ENCODE results near the gene CACTIN.

DNA sequence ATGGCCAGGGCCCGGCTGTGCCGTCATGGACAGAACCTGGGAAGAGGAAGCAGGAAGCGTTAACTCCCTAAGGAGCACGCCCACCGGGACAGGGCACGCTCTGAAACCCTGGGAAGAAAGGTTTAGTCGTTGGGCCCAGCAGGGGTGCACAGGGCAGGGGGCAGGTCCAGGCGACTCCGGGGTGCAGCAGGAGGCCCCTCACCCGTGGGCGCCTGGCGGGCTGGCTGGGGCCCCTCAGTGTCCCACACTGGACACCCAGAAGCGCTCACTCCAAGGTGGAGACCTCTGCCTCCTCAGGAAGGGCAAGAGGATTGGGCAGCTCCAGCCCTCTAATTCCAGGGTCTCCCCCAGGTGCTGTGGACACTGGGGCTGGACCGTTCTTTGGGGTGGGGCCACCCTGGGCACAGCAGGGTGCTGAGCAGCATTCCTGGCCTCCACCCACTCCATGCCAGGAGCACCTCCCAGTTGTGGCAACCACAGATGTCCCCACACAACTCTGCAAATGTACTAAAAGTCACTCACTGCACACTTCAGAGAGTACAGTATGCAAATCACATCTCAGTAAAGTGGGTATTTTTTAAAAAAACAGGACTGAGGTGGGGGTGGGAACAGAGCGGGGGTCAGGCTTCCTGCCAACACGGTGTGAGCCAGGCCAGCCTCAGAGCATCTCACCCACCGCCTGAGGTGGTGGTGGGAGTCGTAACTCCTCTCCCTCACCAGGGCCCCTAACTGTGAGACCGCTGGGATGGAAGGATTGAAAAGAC lies 38.5 kb upstream of the CACTIN start:
- TF ChIP-seq POLR2AphosphoS5 (IDR thresholded peaks at IDR 0.05; ENCODE audit: low read depth, low read length): no peak
- TF ChIP-seq, protein P1, sequence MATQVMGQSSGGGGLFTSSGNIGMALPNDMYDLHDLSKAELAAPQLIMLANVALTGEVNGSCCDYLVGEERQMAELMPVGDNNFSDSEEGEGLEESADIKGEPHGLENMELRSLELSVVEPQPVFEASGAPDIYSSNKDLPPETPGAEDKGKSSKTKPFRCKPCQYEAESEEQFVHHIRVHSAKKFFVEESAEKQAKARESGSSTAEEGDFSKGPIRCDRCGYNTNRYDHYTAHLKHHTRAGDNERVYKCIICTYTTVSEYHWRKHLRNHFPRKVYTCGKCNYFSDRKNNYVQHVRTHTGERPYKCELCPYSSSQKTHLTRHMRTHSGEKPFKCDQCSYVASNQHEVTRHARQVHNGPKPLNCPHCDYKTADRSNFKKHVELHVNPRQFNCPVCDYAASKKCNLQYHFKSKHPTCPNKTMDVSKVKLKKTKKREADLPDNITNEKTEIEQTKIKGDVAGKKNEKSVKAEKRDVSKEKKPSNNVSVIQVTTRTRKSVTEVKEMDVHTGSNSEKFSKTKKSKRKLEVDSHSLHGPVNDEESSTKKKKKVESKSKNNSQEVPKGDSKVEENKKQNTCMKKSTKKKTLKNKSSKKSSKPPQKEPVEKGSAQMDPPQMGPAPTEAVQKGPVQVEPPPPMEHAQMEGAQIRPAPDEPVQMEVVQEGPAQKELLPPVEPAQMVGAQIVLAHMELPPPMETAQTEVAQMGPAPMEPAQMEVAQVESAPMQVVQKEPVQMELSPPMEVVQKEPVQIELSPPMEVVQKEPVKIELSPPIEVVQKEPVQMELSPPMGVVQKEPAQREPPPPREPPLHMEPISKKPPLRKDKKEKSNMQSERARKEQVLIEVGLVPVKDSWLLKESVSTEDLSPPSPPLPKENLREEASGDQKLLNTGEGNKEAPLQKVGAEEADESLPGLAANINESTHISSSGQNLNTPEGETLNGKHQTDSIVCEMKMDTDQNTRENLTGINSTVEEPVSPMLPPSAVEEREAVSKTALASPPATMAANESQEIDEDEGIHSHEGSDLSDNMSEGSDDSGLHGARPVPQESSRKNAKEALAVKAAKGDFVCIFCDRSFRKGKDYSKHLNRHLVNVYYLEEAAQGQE (IDR thresholded peaks at IDR 0.05; ENCODE audit: insufficient read depth in 1 of 2, low read depth in 2 of 2, low read length in 2 of 2): no peak
- no peak for TF ChIP-seq TAF1 (IDR thresholded peaks at IDR 0.05; ENCODE audit: borderline replicate concordance, insufficient read depth, low read length)
